Measurements from ENCODE around the gene RAB3B.

GRCh38 chr1:51906306-51907078, 84.0 kb downstream of the RAB3B start:
- TF ChIP-seq CTCF (IDR thresholded peaks at IDR 0.05 in 4 of 5, conservative IDR thresholded peaks at IDR 0.05 in 1 of 5) (no peak), POLR2A (IDR thresholded peaks at IDR 0.05) (no peak)
